ENCODE data around the gene NUAK2.

NUAK2 gene

DNA sequence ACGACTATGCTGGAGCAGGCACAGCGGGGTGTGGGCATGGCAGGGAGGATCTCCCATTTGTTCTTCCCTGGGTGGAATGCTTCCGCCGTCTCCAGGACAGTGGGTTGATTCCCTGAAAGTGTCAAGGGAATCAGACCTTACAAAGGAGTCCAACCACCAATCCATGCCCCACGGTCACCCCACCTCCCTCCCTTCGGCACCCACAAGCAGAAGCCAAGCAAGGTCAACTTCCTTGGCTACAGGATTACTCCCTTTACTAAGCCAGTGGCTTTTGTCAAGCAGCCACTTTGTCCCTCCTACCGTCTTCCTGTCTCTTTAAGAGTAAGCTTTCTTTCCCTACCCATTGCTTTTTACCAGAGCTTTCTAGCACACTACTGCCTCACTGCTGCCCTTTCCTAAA lies 15.9 kb upstream of the NUAK2 start:
- TF ChIP-seq, protein P1, sequence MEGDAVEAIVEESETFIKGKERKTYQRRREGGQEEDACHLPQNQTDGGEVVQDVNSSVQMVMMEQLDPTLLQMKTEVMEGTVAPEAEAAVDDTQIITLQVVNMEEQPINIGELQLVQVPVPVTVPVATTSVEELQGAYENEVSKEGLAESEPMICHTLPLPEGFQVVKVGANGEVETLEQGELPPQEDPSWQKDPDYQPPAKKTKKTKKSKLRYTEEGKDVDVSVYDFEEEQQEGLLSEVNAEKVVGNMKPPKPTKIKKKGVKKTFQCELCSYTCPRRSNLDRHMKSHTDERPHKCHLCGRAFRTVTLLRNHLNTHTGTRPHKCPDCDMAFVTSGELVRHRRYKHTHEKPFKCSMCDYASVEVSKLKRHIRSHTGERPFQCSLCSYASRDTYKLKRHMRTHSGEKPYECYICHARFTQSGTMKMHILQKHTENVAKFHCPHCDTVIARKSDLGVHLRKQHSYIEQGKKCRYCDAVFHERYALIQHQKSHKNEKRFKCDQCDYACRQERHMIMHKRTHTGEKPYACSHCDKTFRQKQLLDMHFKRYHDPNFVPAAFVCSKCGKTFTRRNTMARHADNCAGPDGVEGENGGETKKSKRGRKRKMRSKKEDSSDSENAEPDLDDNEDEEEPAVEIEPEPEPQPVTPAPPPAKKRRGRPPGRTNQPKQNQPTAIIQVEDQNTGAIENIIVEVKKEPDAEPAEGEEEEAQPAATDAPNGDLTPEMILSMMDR (IDR thresholded peaks at IDR 0.05): no peak

DNA sequence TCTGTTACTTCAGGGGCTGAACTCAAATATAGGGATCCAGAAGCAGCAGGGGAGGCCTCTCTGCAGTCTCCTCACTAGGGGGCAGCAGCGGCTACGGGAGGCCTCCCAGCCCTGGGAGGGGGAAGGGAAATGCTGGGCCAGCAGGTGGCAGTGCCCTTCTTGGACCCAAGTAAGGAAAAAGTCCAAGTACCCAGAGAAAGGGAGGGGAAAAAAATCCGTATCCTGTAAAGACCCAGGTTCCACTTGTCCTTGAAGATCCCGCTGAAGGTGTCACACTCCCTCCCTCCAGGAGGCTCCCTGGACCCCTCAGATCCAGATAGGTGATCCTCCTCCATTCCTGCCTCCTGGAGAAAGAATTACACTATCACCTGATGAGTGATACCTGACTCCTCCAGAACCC lies 14.1 kb upstream of the NUAK2 start:
- TF ChIP-seq, protein P1 (IDR thresholded peaks at IDR 0.05): peak; percentile 100

DNA sequence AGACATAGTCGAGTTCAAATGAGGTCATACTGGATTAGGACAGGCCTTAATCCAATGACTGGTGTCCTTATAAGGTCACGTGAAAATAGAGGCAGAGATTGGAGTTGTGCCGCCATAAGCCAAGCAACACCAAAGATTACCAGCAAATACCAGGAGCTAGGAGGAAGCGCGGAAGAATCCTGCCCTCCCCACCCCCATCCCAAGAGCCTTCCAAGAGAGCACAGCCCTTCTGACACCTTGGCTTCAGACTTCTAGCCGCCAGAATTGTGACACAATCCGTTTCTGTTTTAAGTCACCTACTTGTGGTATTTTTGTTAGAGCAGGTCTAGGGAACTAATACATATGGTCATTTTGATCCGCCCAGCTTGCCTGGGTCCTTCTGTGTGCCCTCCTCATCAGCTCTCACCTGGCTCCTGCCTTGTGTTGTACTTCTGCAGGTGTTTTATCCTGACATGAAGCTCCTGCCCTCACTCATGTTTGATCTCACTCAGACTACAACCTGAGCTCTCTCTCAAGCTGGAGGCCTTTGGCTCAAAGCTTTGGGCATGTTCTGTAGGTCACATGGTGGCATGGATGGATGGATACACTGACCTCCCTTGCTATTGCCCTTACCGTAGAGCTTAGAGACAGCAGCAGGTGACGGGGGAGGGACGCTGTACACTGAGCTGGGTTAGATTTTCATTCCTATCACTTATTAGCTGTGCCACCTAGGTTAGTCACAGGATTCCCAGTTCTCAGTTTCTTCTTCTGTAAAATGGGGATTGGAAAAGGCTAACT lies 10.7 kb upstream of the NUAK2 start:
- TF ChIP-seq, protein P1 (IDR thresholded peaks at IDR 0.05): no peak

DNA sequence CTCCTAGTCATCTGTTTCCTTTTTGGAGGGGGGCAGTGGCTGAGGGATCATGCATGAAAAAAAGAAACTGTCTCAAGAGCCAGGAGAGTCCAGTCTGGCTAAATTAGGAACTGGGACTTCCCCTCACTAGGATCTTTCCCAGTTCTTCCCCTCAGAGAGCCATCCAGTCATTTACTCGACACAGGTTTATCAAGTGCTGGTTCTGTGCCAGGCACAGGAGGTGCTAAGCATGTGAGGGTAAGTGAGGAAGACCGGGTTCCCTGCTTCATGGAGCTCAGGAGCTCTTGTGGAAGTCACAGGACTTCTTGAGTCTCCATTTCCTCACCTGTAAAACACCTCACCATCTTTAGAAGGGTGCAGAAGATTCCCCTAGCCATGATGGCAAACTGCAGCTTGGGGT lies 8.6 kb upstream of the NUAK2 start:
- TF ChIP-seq, protein P1 (IDR thresholded peaks at IDR 0.05): no peak

DNA sequence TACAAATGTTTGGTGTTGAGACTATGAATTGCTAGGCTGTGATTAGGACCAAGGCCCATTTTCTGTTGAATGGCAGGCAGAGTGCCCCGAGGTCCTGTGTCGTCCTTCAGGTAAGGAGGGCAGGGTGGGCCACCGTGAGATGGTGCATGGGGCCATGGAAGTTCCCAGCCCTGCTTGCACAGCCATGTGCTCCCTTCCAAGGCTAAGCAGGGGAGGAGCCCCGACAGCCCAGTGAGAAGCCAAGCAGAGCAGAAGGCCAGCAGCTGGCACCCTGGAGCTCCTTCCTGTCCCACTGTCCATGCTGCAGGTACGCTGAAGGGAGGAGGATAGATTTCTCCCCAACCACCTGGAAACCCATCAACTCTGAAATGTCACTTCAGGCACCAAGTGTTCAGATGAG lies 8.2 kb upstream of the NUAK2 start:
- TF ChIP-seq, protein P1 (IDR thresholded peaks at IDR 0.05): no peak

DNA sequence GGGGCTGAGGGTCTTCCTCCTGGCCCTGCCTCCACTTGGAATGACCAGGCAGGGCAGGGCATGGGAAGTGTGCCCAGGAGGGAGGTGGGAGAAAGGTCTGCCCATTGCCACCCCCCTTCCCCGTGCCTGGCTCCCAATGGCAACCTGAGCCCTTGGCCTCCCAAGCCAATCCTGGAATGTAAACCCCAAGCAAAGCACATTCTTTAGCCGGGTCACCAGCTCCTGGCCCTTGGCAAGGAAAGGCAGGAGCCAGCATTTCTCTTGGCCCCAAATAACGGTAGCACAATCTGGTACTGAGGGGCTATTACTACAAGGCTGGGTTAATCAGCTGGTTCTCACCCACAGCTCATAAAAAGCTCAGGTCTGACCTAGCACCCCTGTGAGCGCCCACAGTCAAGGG lies 6.9 kb upstream of the NUAK2 start:
- TF ChIP-seq, protein P1 (IDR thresholded peaks at IDR 0.05): no peak

DNA sequence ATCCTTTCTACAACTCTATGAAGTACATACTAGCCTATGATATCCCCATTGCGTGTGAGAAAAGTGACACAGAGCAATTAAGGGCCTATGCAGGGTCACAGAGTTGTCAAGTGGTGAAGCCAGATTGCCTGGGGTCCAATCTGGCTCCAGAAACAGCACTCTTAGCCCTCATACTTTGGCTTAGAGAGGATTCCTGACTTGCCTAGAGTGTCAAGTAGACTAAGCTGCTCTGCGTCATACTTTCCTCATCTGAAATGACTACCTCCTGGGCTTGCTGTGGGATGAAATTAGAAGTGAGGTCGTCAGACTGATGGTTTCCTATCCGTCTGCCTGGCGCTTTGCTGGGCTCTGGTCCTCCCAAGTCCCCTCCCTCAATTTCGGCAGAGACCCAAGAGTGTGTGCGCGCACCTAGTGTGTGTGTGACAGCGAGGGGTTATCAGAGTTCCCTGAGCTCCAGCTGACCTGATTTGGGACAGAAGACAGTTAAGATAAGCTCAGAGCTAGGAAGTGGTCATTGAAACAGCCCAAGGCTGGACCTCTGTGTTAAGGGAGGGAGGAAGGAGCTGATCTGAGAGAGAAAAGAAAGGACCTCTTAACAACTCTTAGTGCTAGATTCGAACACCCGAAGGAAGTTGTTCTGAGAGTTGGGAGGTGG lies 5.4 kb upstream of the NUAK2 start:
- TF ChIP-seq, protein P1 (IDR thresholded peaks at IDR 0.05): no peak
